ENCODE results near the gene PRMT7. TPM values are rescaled to one million over a fixed set of nuclear protein-coding genes. Genes with fewer than 3 reads are reported as not detected.

PRMT7 gene
- total RNA-seq, 1 donor from 2014 or later, result 80.6 TPM

DNA sequence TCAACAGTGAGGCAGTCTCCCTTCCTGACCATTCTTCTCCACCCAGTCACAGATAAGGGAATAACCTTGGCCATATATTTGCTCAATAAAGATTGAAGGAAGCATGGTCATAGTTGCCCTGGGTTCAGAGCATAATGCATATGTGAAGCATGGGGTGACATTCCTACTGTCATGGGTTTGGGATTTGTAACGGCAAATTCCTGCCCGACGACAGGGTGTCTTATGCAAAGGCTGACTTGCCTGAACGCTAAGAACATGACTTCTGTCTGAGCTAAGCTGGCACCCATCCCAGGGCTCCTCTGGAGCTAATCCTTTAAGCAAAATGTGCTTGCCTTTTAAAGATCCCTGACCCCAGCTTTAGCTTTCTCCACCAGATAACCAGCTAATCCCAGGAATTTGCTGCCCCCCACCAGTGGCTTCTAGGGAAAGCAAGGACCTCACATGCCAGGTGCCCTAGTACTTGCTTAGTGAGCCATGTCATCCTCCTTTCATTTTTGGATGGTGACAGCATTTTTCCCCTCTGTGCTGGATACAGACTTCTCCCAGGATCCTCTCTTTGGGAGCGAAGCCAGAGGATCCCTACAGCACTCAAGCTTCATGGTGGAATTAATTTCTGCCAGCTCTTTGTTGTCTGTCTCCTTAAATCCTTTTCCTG is 11.8 kb upstream of the PRMT7 start:
- H3K27me3 Mint-ChIP-seq (ENCODE audit: insufficient read depth), result no peaks in the 10 kb centered on the region
- no peak overlapping the region for H3K4me3 Mint-ChIP-seq
- DNase-seq (ENCODE audit: low spot score), result no peak
- peak overlapping the region; percentile 31 for H3K27ac Mint-ChIP-seq
- H3K4me1 Mint-ChIP-seq (ENCODE audit: low read depth), result peaks cover 36% of the 10 kb centered on the region
- H3K36me3 Mint-ChIP-seq (ENCODE audit: low read depth), result peaks cover 70% of the 10 kb centered on the region
- intact Hi-C loops (cut with micrococcal nuclease), result no loop called here
- no peaks in the 10 kb centered on the region for H3K9me3 Mint-ChIP-seq

DNA sequence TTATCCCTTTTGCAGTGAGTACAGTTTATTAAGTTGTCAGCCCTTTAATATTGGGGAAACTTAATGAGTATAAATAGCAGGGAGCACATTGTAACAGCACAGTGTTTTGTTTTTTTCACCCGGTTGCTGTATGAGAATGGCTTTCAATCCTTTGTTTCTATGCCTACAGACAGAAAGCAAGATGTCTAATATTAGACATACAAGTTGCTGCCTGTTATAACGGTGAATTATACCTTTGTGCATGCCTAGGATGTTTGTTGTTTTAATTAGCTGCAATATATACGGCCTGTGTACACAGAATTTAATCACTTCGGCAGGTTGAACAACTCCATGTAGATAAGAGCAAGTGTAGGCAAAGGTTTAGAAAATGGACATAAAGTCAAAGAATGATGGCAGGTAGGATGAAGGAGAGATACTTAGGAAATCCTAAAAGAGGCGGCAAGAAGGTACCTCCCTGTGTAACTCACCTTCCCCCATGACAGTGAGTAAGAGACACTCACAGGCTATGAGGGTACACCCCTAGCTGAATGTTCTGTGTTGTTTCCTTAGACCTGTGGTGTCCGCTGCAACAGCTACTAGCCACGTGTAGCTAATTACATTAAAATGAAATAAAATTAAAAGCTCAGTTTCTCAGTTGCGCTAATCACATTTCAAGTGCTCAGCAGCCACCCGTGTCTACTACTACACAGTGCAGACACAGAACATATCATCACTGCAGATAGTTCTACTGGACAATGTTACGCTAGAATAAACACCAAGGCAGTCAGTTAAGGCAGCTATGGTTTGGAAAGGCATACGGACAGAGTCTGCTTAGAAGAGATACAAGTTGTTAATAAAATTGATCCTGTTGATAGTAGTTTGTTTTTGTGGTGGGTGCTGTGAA is 11.0 kb upstream of the PRMT7 start:
- H3K4me3 Mint-ChIP-seq, result no peak overlapping the region
- intact Hi-C loops (cut with micrococcal nuclease), result no loop called here
- H3K4me1 Mint-ChIP-seq (ENCODE audit: low read depth), result peaks cover 32% of the 10 kb centered on the region
- DNase-seq (ENCODE audit: low spot score), result no peak
- H3K27me3 Mint-ChIP-seq (ENCODE audit: insufficient read depth), result no peaks in the 10 kb centered on the region
- H3K9me3 Mint-ChIP-seq, result no peaks in the 10 kb centered on the region
- peaks cover 68% of the 10 kb centered on the region for H3K36me3 Mint-ChIP-seq (ENCODE audit: low read depth)
- H3K27ac Mint-ChIP-seq, result peak overlapping the region; percentile 36

DNA sequence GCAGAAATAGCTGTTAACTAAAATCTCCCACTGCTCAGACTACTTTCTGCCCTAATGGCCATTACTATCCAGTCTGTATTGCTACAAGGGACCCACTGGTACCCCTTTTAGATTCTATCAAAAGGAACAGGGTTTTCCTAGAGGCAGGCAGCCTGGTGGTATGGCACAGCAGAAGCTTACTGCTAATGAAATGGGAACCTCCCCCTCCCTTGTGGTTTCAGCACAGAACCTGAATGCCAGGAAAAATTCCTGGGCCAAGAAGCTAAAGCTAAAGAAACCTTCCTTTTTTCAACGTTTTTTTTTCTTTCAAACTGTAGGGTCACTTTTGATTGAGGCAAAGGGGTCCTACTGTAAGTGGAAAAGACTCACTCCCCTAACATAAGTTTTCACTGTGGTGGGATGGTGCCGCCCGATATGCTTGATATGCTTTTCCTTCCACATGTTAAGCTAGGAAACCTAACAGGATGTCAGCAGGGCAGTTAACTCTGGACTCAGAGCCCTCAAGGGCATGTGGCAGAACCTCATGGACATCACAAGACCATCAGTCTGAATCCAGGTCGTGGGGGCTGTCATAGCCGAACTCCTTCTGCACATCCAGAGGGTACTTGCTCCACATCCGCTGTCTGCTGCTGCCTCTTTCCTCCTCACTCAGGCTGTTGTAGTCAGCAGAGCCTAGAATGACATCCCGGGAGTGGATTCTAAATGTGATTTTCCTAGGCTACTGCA is 9.9 kb upstream of the PRMT7 start:
- intact Hi-C loops (cut with micrococcal nuclease), result no loop called here
- DNase-seq (ENCODE audit: low spot score), result no peak
- no peaks in the 10 kb centered on the region for H3K27me3 Mint-ChIP-seq (ENCODE audit: insufficient read depth)
- H3K4me1 Mint-ChIP-seq (ENCODE audit: low read depth), result peaks cover 33% of the 10 kb centered on the region
- no peaks in the 10 kb centered on the region for H3K9me3 Mint-ChIP-seq
- peaks cover 68% of the 10 kb centered on the region for H3K36me3 Mint-ChIP-seq (ENCODE audit: low read depth)
- H3K4me3 Mint-ChIP-seq, result no peak overlapping the region
- peak overlapping the region; percentile 50 for H3K27ac Mint-ChIP-seq

DNA sequence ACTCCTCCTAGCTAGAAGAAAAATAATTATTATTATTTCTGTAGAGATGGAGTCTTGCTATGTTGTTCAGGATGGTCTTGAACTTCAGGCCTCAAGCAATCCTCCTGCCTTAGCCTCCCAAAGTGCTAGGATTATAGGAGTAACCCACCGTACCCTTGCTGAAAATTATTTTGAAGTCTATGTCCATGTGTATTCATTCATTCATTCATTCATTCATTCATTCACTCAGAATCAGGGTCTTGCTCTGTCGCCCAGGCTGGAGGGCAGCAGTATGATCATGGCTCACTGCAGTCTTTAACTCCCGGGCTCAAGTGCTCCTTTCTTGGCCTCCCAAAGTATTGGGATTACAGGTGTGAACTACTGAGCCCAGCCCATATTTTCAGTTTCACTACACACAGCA is 4.2 kb upstream of the PRMT7 start:
- Mint-ChIP-seq H3K36me3 (ENCODE audit: low read depth) (peaks cover 40% of the 10 kb centered on the region), H3K27me3 (ENCODE audit: insufficient read depth) (no peaks in the 10 kb centered on the region), H3K27ac (no peak overlapping the region), H3K9me3 (no peaks in the 10 kb centered on the region), H3K4me3 (no peak overlapping the region), H3K4me1 (ENCODE audit: low read depth) (peaks cover 39% of the 10 kb centered on the region)
- intact Hi-C loops (cut with micrococcal nuclease), result no loop called here
- no peak for DNase-seq (ENCODE audit: low spot score)

- Mint-ChIP-seq H3K36me3 (ENCODE audit: low read depth) (peaks cover 29% of the 10 kb centered on the region), H3K27me3 (ENCODE audit: insufficient read depth) (no peaks in the 10 kb centered on the region), H3K4me1 (ENCODE audit: low read depth) (peaks cover 40% of the 10 kb centered on the region), H3K4me3 (peak overlapping the region; percentile 99), H3K27ac (peak overlapping the region; percentile 98), H3K9me3 (no peaks in the 10 kb centered on the region)
- peak; percentile 14 for DNase-seq (ENCODE audit: low spot score)
- intact Hi-C loops (cut with micrococcal nuclease), result loop anchor here (1.0 to 10.0 kb wide), 8 partner anchors 20 to 465 kb away; partner anchors contain the start of genes CENPT, ESRP2, NFATC3 and NUTF2
Measured at GRCh38 chr16:68309799-68310198, 1.0 kb upstream of the PRMT7 start.

DNA sequence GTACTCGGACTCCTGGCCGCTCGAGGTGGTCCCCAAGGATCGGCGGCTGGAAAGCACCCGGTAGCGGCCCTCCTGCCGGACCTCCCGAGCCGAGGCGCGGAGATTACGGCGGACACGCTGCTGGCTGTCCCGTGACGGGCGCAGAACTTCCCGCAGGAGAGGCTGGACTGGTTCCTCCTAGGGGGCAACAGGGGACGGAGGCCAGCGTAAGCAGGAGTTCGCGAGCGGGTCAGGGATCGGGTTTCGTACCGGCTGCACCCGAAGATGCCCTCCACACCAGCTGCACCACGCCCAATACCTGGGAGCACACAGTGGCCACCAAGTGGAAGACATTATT is 414 bp upstream of the PRMT7 start:
- Mint-ChIP-seq H3K27ac (peak overlapping the region; percentile 98), H3K9me3 (no peaks in the 10 kb centered on the region), H3K4me3 (peak overlapping the region; percentile 99), H3K27me3 (ENCODE audit: insufficient read depth) (no peaks in the 10 kb centered on the region), H3K4me1 (ENCODE audit: low read depth) (peaks cover 38% of the 10 kb centered on the region), H3K36me3 (ENCODE audit: low read depth) (peaks cover 26% of the 10 kb centered on the region)
- no peak for DNase-seq (ENCODE audit: low spot score)
- intact Hi-C loops (cut with micrococcal nuclease), result loop anchor here (1.0 to 10.0 kb wide), 8 partner anchors 21 to 466 kb away; partner anchors contain the start of genes CENPT, ESRP2, NFATC3 and NUTF2

- H3K4me1 Mint-ChIP-seq (ENCODE audit: low read depth), result peaks cover 38% of the 10 kb centered on the region
- no peaks in the 10 kb centered on the region for H3K9me3 Mint-ChIP-seq
- peak overlapping the region; percentile 50 for H3K4me3 Mint-ChIP-seq
- no peak overlapping the region for H3K27ac Mint-ChIP-seq
- intact Hi-C loops (cut with micrococcal nuclease), result loop anchor here (5.0 to 10.0 kb wide), 2 partner anchors 376 to 468 kb away; partner anchors contain the start of genes CENPT, NUTF2, PSMB10 and THAP11
- H3K27me3 Mint-ChIP-seq (ENCODE audit: insufficient read depth), result no peaks in the 10 kb centered on the region
- peaks cover 24% of the 10 kb centered on the region for H3K36me3 Mint-ChIP-seq (ENCODE audit: low read depth)
- DNase-seq (ENCODE audit: low spot score), result no peak
Measured at GRCh38 chr16:68313116-68313515, 2.3 kb downstream of the PRMT7 start.

DNA sequence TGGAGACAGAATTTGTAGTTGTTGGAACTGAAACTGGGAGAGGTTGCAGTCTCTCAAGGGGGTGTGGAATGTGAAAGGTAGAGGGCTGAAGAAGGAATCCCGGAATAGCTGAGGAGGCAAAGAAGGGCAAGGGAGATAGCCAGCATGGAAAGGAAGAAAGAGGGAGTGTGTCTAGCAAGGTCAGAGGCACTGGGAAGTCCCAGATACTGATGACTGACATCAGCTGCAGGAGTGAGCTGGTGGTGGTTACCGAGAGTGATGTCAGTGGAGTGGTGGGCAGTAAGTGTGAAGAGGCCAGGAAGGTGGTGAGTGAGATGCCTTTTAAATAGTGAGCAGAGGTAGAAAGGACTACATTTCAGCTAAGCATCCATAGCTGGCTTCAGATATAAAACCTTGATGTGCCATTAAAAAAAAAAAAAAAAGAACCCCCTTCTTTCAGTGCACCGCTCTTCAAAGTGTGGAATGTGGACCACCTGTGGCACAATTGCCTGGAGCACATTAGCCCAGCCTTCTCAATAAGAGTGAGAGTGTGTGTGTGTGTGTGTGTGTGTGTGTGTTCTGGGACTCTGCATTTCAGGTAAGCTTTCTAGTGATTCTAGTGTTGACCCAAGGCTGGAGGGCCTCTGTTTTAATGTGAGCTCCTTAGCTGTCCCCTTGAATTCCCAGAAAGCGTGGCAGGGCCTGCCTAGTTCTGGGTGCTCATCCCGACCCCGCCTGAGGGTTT is 8.5 kb downstream of the PRMT7 start:
- Mint-ChIP-seq H3K36me3 (ENCODE audit: low read depth) (peaks cover 28% of the 10 kb centered on the region), H3K9me3 (no peaks in the 10 kb centered on the region), H3K27me3 (ENCODE audit: insufficient read depth) (no peaks in the 10 kb centered on the region), H3K4me3 (peak overlapping the region; percentile 66), H3K4me1 (ENCODE audit: low read depth) (peaks cover 38% of the 10 kb centered on the region), H3K27ac (peak overlapping the region; percentile 89)
- intact Hi-C loops (cut with micrococcal nuclease), result loop anchor here (1.0 to 10.0 kb wide), 4 partner anchors 8 to 475 kb away; partner anchors contain the start of genes CENPT, NUTF2, PRMT7 and SLC7A6
- peak; percentile 43 for DNase-seq (ENCODE audit: low spot score)

- no peak overlapping the region for H3K4me3 Mint-ChIP-seq
- no peak overlapping the region for H3K27ac Mint-ChIP-seq
- peaks cover 39% of the 10 kb centered on the region for H3K4me1 Mint-ChIP-seq (ENCODE audit: low read depth)
- H3K27me3 Mint-ChIP-seq (ENCODE audit: insufficient read depth), result no peaks in the 10 kb centered on the region
- intact Hi-C loops (cut with micrococcal nuclease), result loop anchor here (10.0 kb wide), 1 partner anchor 1080 kb away; the partner anchor contains the start of genes FHOD1 and SLC9A5
- peaks cover 30% of the 10 kb centered on the region for H3K36me3 Mint-ChIP-seq (ENCODE audit: low read depth)
- no peak for DNase-seq (ENCODE audit: low spot score)
- H3K9me3 Mint-ChIP-seq, result no peaks in the 10 kb centered on the region
Measured at GRCh38 chr16:68324336-68324735, 13.5 kb downstream of the PRMT7 start.

GRCh38 chr16:68324780-68325357 is 14.1 kb downstream of the PRMT7 start:
- H3K4me3 Mint-ChIP-seq, result no peak overlapping the region
- peaks cover 34% of the 10 kb centered on the region for H3K4me1 Mint-ChIP-seq (ENCODE audit: low read depth)
- intact Hi-C loops (cut with micrococcal nuclease), result loop anchor here (10.0 kb wide), 1 partner anchor 1080 kb away; the partner anchor contains the start of genes FHOD1 and SLC9A5
- no peaks in the 10 kb centered on the region for H3K9me3 Mint-ChIP-seq
- DNase-seq (ENCODE audit: low spot score), result no peak
- no peak overlapping the region for H3K27ac Mint-ChIP-seq
- peaks cover 29% of the 10 kb centered on the region for H3K36me3 Mint-ChIP-seq (ENCODE audit: low read depth)
- no peaks in the 10 kb centered on the region for H3K27me3 Mint-ChIP-seq (ENCODE audit: insufficient read depth)

- intact Hi-C loops (cut with micrococcal nuclease), result loop anchor here (1.0 to 10.0 kb wide), 6 partner anchors 17 to 1084 kb away; partner anchors contain the start of genes FHOD1, PLA2G15, PRMT7 and SLC9A5
- peak; percentile 73 for DNase-seq (ENCODE audit: low spot score)
- H3K36me3 Mint-ChIP-seq (ENCODE audit: low read depth), result peaks cover 26% of the 10 kb centered on the region
- no peaks in the 10 kb centered on the region for H3K9me3 Mint-ChIP-seq
- no peak overlapping the region for H3K4me3 Mint-ChIP-seq
- peaks cover 41% of the 10 kb centered on the region for H3K4me1 Mint-ChIP-seq (ENCODE audit: low read depth)
- no peak overlapping the region for H3K27ac Mint-ChIP-seq
- H3K27me3 Mint-ChIP-seq (ENCODE audit: insufficient read depth), result no peaks in the 10 kb centered on the region
Measured at GRCh38 chr16:68328151-68328859, 17.5 kb downstream of the PRMT7 start.

Measured in activated T-helper 1 cell treated with anti-CD3 and anti-CD28 coated beads, Interleukin-12 subunit alpha, Interleukin-12 subunit beta, Interleukin-2, Interleukin-4 antibody, amounts not matched to agents 30 ng/mL and 10 ng/mL and 1 ng/mL, durations not matched to agents 14 hours and 24 hours and 36 hours (primary cell).